Measurements from ENCODE around the gene PCAT6.

- TF ChIP-seq CTCF (conservative IDR thresholded peaks at IDR 0.05; ENCODE audit: low read depth, low read length) (no peak), EZH2 (IDR thresholded peaks at IDR 0.05; ENCODE audit: low read length, unreplicated experiment) (no peak), EZH2phosphoT487 (IDR thresholded peaks at IDR 0.05; ENCODE audit: borderline replicate concordance, low read length) (no peak)
Measured at GRCh38 chr1:202812176-202813026, 1.6 kb downstream of the PCAT6 start.

Measured in PC-3 (cell line).